ENCODE measurements around the gene GJA3. TPM values are rescaled to one million over a fixed set of nuclear protein-coding genes. Genes with fewer than 3 reads are reported as not detected.

GJA3 gene
- total RNA-seq, 2 experiments from 2014 or later = not detected

DNA sequence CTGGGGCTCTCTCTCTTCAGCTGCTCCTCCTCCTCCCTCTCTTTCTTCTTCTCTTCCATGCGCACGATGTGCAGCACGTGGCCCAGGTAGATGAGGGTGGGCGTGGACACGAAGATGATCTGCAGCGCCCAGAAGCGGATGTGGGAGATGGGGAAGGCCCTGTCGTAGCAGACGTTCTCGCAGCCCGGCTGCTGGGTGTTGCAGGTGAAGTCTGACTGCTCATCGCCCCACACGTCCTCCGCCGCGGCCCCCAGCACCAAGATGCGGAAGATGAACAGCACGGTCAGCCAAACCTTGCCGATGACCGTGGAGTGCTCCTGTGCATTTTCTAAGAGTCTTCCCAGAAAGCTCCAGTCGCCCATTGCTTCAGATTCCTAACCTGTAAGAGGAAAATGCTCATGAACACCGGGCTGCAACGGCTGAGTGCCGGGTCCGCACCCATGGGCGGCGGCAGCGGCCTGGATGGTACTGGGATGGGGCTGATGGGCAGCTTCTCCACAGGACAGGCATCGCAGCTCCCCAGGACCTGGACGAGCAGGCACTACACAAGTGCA is 17.8 kb downstream of the GJA3 start:
- no peak for TF ChIP-seq CTCF (IDR thresholded peaks at IDR 0.05)
- CTCF ChIA-PET = no interaction called here
- no peaks in the 10 kb centered on the region for H3K36me3 Mint-ChIP-seq (ENCODE audit: low read depth)
- Histone ChIP-seq H3K4me3 (ENCODE audit: low read length) (no peak overlapping the region), H3K27me3 (ENCODE audit: control insufficient read depth in 1 of 2, insufficient read depth in 2 of 2, low read length in 2 of 2) (peaks cover 20 to 48% of the 10 kb centered on the region in 2 experiments), H3K27ac (ENCODE audit: low read depth in 1 of 2, low read length in 2 of 2) (no peak overlapping the region), H3K36me3 (ENCODE audit: insufficient read depth, low read length) (no peaks in the 10 kb centered on the region), H3K9me3 (ENCODE audit: control insufficient read depth in 1 of 2, insufficient read depth in 1 of 2, low read length in 2 of 2) (peaks cover 0 to 9% of the 10 kb centered on the region in 2 experiments), H3K4me1 (ENCODE audit: insufficient read depth, low read length) (peaks cover 2% of the 10 kb centered on the region)
- no peaks in the 10 kb centered on the region for H3K9me3 Mint-ChIP-seq
- POLR2A ChIA-PET = no interaction called here
- no peak overlapping the region for H3K27ac Mint-ChIP-seq
- H3K4me3 Mint-ChIP-seq = no peak overlapping the region
- intact Hi-C loops (cut with DNase I, micrococcal nuclease) = no loop called here
- DNase-seq = no peak
- ATAC-seq (ENCODE audit: poor library complexity) = no peak
- H3K4me1 Mint-ChIP-seq (ENCODE audit: low read depth) = no peaks in the 10 kb centered on the region
- peaks cover 77% of the 10 kb centered on the region for H3K27me3 Mint-ChIP-seq

DNA sequence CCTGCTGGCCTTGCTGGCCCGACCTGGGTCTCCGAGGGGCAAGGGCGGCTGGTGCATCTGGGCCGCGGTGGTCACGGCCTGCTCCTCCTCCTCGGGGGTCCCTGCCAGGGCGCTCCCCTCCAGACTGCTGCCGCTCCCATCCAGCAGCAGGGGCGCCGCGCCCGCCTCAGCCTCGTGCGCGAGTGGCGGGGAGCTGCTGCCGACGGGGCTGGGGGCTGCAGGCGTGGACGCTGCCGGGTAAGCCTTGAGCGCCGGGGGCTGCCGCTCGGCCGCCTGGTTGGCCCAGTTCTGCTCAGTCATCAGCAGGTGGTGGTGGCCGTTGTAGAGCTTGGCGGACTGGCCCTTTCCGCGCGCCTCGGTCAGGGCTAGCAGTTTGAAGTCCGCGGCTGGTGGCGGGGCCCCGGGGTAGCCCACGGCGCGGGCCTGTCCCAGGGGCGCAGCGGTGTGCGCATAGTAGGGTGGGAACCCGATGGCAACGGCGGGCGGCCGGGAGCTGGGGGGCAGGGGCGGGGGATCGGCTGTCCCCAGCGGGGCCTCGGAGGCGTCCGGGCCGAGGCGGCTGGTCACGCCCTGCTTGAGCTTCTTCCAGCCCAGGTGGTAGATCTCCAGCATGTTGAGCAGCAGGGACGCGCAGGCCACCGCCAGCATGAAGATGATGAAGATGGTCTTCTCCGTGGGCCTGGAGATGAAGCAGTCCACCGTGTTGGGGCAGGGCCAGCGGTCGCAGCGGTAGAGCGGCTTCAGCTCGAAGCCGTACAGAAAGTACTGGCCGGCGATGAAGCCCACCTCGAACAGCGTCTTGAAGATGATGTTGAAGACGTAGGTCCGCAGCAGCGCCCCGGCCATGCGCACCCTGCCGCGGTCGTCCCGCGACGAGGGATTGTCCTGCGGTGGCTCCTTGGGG is 18.6 kb downstream of the GJA3 start:
- Mint-ChIP-seq H3K27me3 (peaks cover 77% of the 10 kb centered on the region), H3K4me1 (ENCODE audit: low read depth) (no peaks in the 10 kb centered on the region), H3K9me3 (no peaks in the 10 kb centered on the region), H3K4me3 (no peak overlapping the region), H3K27ac (no peak overlapping the region), H3K36me3 (ENCODE audit: low read depth) (no peaks in the 10 kb centered on the region)
- ChIA-PET CTCF (no interaction called here), POLR2A (no interaction called here)
- intact Hi-C loops (cut with DNase I, micrococcal nuclease) = no loop called here
- Histone ChIP-seq H3K9me3 (ENCODE audit: control insufficient read depth in 1 of 2, insufficient read depth in 1 of 2, low read length in 2 of 2) (peaks cover 0 to 11% of the 10 kb centered on the region in 2 experiments), H3K4me3 (ENCODE audit: low read length) (no peak overlapping the region), H3K36me3 (ENCODE audit: insufficient read depth, low read length) (no peaks in the 10 kb centered on the region), H3K4me1 (ENCODE audit: insufficient read depth, low read length) (peaks cover 2% of the 10 kb centered on the region), H3K27ac (ENCODE audit: low read depth in 1 of 2, low read length in 2 of 2) (no peak overlapping the region), H3K27me3 (ENCODE audit: control insufficient read depth in 1 of 2, insufficient read depth in 2 of 2, low read length in 2 of 2) (peaks cover 26 to 56% of the 10 kb centered on the region in 2 experiments)
- ATAC-seq (ENCODE audit: poor library complexity) = no peak
- no peak for DNase-seq
- TF ChIP-seq CTCF (IDR thresholded peaks at IDR 0.05) = no peak

- TF ChIP-seq CTCF (IDR thresholded peaks at IDR 0.05) = no peak
- ChIA-PET CTCF (no interaction called here), POLR2A (no interaction called here)
- no peak overlapping the region for H3K27ac ChIP-seq (ENCODE audit: low read depth in 1 of 2, low read length in 2 of 2)
- Mint-ChIP-seq H3K9me3 (no peaks in the 10 kb centered on the region), H3K4me3 (no peak overlapping the region), H3K4me1 (ENCODE audit: low read depth) (no peaks in the 10 kb centered on the region), H3K27me3 (peaks cover 76% of the 10 kb centered on the region), H3K36me3 (ENCODE audit: low read depth) (no peaks in the 10 kb centered on the region), H3K27ac (no peak overlapping the region)
- peaks cover 34 to 60% of the 10 kb centered on the region in 2 experiments for H3K27me3 ChIP-seq (ENCODE audit: control insufficient read depth in 1 of 2, insufficient read depth in 2 of 2, low read length in 2 of 2)
- H3K4me3 ChIP-seq (ENCODE audit: low read length) = no peak overlapping the region
- intact Hi-C loops (cut with DNase I, micrococcal nuclease) = no loop called here
- peaks cover 0 to 17% of the 10 kb centered on the region in 2 experiments for H3K9me3 ChIP-seq (ENCODE audit: control insufficient read depth in 1 of 2, insufficient read depth in 1 of 2, low read length in 2 of 2)
- peaks cover 9% of the 10 kb centered on the region for H3K4me1 ChIP-seq (ENCODE audit: insufficient read depth, low read length)
- DNase-seq = no peak
- no peaks in the 10 kb centered on the region for H3K36me3 ChIP-seq (ENCODE audit: insufficient read depth, low read length)
- no peak for ATAC-seq (ENCODE audit: poor library complexity)
Observed at GRCh38 chr13:20141238-20142022, 19.4 kb downstream of the GJA3 start.

Data from CD4-positive, alpha-beta T cell (primary cell).